ENCODE results near the gene BCO2.

Gene BCO2

DNA sequence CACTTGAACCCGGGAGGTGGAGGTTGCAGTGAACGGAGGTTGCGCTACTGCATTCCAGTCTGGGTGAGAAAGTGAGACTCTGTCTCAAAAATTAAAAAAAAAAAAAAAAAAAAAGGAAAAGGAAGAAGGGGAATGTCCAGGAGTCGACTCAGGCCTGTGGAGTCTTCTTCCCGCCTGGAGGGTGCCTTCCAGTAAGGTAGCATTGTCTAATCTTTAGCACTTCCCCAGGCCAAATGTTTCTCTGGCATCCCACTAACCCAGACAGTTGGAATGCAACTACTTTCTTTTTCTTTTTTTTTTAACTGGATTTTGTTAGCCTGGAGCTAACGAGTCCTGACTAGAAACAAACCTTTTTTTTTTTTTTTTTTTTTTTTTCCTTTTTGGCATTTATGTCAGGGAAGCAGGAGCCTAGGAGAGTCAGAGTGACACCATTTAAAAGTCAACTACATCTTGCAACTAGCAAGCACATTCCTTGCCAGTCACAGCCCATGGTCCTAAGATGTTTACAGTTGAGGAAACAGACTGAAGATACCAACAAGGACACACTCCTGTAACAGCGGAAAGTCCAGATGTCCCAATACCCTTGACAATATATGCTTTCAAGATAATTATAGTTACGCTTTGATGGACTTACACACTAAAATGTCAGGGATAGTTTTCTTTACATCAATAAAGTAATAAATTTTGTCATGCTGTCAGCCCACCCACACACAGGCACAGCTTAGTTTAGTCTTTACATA lies 74.7 kb downstream of the BCO2 start:
- no peak for DNase-seq (ENCODE audit: low read depth, low spot score)

GRCh38 chr11:112253605-112254242 lies 78.4 kb downstream of the BCO2 start:
- no peak for DNase-seq (ENCODE audit: low read depth, low spot score)

GRCh38 chr11:112255067-112255720 lies 79.9 kb downstream of the BCO2 start:
- DNase-seq (ENCODE audit: low read depth, low spot score): no peak

GRCh38 chr11:112260490-112260889 lies 85.2 kb downstream of the BCO2 start, which contains the start of gene PLET1:
Gene PLET1, minus strand, starts transcription at chr11:112260860. Its CDS starts 271 bp downstream, at chr11:112260589.
- no peak for DNase-seq (ENCODE audit: low read depth, low spot score)

GRCh38 chr11:112265659-112266409 lies 90.5 kb downstream of the BCO2 start:
- DNase-seq (ENCODE audit: low read depth, low spot score): no peak

DNA sequence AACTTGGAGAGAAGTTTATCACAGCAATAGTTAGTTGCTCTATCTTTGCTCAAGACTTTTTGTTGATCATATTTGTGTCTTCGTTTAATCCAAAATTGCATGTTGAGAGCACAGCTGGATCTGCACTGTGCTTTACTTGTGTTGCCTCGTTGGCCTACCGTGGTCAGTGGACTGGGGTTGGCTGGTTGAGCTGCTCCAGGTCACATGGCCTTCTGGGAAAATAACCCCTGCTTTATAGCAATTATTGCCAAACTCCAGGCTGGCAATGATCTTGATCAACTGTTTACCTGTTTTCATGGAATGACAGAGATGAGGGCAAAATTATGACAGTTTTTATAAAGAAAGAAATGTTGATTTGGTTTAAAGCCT lies 91.1 kb downstream of the BCO2 start:
- no peak for DNase-seq (ENCODE audit: low read depth, low spot score)

DNA sequence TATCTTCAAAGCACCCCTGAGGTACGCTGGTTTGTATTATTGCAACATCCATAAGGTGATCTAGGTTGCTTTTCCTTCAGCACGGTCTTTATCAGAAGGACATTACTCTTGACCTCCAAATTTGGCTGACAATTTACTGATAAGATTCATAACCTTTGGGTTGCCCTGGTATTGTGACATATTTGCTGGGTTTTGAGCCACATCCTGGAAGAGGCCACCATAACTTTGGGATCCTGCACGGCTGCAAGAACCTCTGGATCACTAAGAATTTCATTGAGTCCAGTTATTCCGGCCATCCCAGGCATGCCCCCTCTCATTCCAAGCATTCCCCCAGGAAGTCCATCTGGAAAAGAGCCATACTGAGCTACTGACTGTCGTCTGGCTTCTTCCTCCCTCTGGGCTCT lies 91.9 kb downstream of the BCO2 start:
- DNase-seq (ENCODE audit: low read depth, low spot score): no peak

GRCh38 chr11:112268406-112268805 lies 93.1 kb downstream of the BCO2 start:
- no peak for DNase-seq (ENCODE audit: low read depth, low spot score)
